Activated CD8-positive, alpha-beta memory T cell treated with anti-CD3 and anti-CD28 coated beads, Interleukin-2, amount 10 ng/mL, durations not matched to agents 7 days and 5 days (primary cell): Measurements from ENCODE around the gene SLC25A26. TPM values are rescaled to one million over a fixed set of nuclear protein-coding genes. Genes with fewer than 3 reads are reported as not detected.

ENCODE experiments used
- ATAC-seq: fragments of 150-1000 bp; cut with Tn5 transposase; one replicate; pipeline ENCODE4 v1.10.0; 2021; ENCODE audit warnings: moderate library complexity
- CTCF ChIA-PET: fragments of 350-600 bp; sonication (Branson Sonifier 250); formaldehyde crosslinking; loops from one replicate; lab custom pipeline; 2021; ENCODE audit warnings: antibody characterized with exemption; lab: Charles Lee
- DNase-seq: peaks from one replicate; pipeline ENCODE4 v3.0.0-alpha.2; 2020
- H3K27ac Mint-ChIP-seq: one replicate; pipeline ENCODE4 v1.8.0; 2021; ENCODE audit warnings: mild to moderate bottlenecking, mixed read lengths
- H3K27me3 Mint-ChIP-seq: one replicate; pipeline ENCODE4 v1.8.0; 2021; ENCODE audit warnings: mixed read lengths
- H3K36me3 Mint-ChIP-seq: one replicate; pipeline ENCODE4 v1.8.0; 2021; ENCODE audit warnings: mild to moderate bottlenecking, mixed read lengths
- H3K4me1 Mint-ChIP-seq: one replicate; pipeline ENCODE4 v1.8.0; 2021; ENCODE audit warnings: mixed read lengths
- H3K4me3 Mint-ChIP-seq: one replicate; pipeline ENCODE4 v1.8.0; 2021; ENCODE audit warnings: mild to moderate bottlenecking, moderate library complexity, mixed read lengths
- H3K9me3 Mint-ChIP-seq: one replicate; pipeline ENCODE4 v1.8.0; 2022; ENCODE audit warnings: low read depth, mixed read lengths
- total RNA-seq, 2 experiments: library from RNA; stranded (reverse); gene quantifications; one replicate each; pipeline ENCODE4 v1.2.3, GENCODE V29; 2021

SLC25A26 gene
- total RNA-seq, 2 experiments from 2014 or later = 14.5 to 15.6 TPM

DNA sequence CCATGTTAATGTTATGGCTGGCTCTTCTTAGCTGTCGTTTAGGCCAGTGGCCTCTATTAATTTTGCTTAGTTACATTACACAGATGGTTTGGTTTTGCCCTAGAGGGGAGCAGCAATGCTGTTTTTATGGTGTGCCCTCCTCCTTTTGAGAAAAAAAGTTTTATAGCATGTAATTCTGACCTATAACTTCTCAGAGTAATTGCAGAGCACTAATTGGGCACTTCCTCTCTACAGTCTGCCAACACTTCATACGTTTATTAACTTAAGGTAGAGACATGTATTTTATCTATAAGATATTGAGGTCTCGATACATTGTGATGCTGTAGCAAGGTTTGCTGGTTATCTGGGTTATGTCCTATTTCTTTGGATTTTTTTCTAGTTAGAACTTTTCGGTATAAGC lies 12.2 kb downstream of the SLC25A26 start:
- CTCF ChIA-PET = no interaction called here
- Mint-ChIP-seq H3K27me3 (no peaks in the 10 kb centered on the region), H3K9me3 (peaks cover 8% of the 10 kb centered on the region), H3K27ac (no peak overlapping the region), H3K4me1 (peaks cover 7% of the 10 kb centered on the region), H3K36me3 (peaks cover 32% of the 10 kb centered on the region), H3K4me3 (no peak overlapping the region)
- DNase-seq = no peak
- no peak for ATAC-seq

DNA sequence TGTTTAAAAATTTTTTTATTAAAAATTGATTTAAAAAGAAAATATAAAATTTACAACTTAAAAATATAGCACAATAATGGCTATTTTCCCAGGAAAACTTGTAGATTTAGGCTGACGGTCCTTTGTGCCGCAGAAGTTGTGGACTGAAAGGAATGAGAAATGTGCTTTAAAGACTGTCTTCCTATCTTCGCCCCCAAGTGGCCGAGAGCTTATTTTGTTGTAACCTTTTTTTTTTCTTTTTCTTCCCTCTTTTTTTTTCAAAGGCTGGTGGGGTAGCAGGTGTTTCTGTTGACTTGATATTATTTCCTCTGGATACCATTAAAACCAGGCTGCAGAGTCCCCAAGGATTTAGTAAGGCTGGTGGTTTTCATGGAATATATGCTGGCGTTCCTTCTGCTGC lies 15.5 kb downstream of the SLC25A26 start:
- Mint-ChIP-seq H3K36me3 (peaks cover 50% of the 10 kb centered on the region), H3K27ac (no peak overlapping the region), H3K4me1 (peaks cover 19% of the 10 kb centered on the region), H3K4me3 (no peak overlapping the region), H3K9me3 (peaks cover 22% of the 10 kb centered on the region), H3K27me3 (no peaks in the 10 kb centered on the region)
- DNase-seq (no peak), ATAC-seq (no peak)
- CTCF ChIA-PET = interaction anchor here (1.0 to 1.6 kb wide), 3 partner anchors 10 to 53 kb away, joined by 3 read pairs; partner anchors contain the start of gene SLC25A26

DNA sequence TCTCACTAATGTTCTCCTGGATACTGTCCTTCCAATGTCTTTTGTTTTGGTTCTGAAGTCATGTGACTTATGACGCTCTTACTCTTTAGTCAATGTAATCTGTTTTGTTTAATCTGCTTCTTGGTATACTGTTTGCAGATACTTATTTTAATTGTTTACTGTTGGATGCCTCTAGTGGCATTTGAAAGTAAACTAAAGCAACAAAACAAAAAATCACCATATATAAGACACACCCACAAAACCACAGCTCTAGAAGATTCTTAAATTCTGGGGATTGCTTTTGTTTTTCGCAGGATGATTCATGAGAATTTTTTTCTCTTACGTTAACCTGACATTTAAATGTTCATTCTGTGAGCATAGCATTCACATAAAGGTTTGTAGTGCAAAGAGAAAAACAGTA lies 16.8 kb downstream of the SLC25A26 start:
- no peak for ATAC-seq
- peaks cover 22% of the 10 kb centered on the region for H3K9me3 Mint-ChIP-seq
- no peak for DNase-seq
- no peak overlapping the region for H3K4me3 Mint-ChIP-seq
- H3K27me3 Mint-ChIP-seq = no peaks in the 10 kb centered on the region
- peaks cover 20% of the 10 kb centered on the region for H3K4me1 Mint-ChIP-seq
- no peak overlapping the region for H3K27ac Mint-ChIP-seq
- peaks cover 54% of the 10 kb centered on the region for H3K36me3 Mint-ChIP-seq
- CTCF ChIA-PET = interaction anchor here (0.9 kb wide), 1 partner anchor 141 kb away, joined by 3 read pairs; no protein-coding TSS in a partner anchor

DNA sequence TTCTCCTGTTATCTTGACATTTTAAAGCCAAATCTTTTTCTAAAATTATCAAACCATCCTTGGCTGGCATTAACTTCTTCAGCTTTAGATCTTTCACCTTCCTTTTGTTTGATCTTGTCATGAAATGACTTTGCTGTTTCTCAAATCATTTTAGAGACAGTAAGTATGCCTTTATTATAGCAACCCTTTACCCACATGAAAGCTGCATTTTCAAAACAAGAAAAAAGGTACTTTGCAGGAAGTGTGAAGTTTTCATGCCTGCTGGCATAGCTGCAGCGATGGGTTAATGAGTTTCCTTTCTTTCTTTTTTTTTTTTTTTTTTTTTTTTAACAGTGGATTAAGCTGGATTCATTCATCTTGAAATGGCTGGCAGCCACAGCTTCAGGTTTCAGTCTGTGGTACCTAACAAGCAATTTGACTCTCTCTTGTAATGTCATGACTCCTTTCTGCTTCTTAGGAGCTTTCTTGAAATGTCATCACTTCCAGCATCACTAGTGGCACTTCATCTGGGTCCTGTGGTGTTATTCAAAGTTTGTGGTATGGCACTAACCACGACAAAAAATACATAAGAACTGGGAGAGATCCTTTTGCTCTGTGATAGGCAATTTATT lies 18.8 kb downstream of the SLC25A26 start:
- H3K4me1 Mint-ChIP-seq = peaks cover 25% of the 10 kb centered on the region
- CTCF ChIA-PET = interaction anchor here (0.7 to 1.0 kb wide), 2 partner anchors 15 to 583 kb away, joined by 3 read pairs; no protein-coding TSS in a partner anchor
- ATAC-seq (peak; percentile 53), DNase-seq (no peak)
- H3K4me3 Mint-ChIP-seq = no peak overlapping the region
- peaks cover 66% of the 10 kb centered on the region for H3K36me3 Mint-ChIP-seq
- no peaks in the 10 kb centered on the region for H3K27me3 Mint-ChIP-seq
- H3K27ac Mint-ChIP-seq = no peak overlapping the region
- H3K9me3 Mint-ChIP-seq = peaks cover 22% of the 10 kb centered on the region

DNA sequence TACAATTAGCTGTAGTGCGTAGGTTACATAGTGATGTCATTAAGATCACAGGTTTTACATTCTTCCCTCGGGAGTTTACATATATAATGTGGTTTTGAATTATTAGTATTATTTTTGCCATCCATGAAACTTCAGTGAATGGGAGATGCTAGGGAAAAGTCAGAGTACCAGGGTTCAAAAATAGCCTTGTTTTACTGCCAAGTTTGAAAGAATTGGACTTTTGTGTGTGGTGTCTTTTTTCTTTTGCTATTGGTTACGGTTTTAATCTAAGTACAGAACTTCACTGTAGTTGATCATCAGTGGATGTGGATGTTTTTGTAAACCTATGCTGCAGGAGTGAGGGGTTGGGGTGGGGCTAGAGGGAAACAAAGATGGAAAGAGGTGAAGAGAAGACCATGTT lies 20.7 kb downstream of the SLC25A26 start:
- Mint-ChIP-seq H3K27me3 (no peaks in the 10 kb centered on the region), H3K4me1 (peaks cover 25% of the 10 kb centered on the region), H3K36me3 (peaks cover 65% of the 10 kb centered on the region), H3K4me3 (no peak overlapping the region), H3K9me3 (peaks cover 17% of the 10 kb centered on the region), H3K27ac (no peak overlapping the region)
- DNase-seq (no peak), ATAC-seq (no peak)
- CTCF ChIA-PET = interaction anchor here (1.6 kb wide), 1 partner anchor 13 kb away, joined by 6 read pairs; no protein-coding TSS in a partner anchor

DNA sequence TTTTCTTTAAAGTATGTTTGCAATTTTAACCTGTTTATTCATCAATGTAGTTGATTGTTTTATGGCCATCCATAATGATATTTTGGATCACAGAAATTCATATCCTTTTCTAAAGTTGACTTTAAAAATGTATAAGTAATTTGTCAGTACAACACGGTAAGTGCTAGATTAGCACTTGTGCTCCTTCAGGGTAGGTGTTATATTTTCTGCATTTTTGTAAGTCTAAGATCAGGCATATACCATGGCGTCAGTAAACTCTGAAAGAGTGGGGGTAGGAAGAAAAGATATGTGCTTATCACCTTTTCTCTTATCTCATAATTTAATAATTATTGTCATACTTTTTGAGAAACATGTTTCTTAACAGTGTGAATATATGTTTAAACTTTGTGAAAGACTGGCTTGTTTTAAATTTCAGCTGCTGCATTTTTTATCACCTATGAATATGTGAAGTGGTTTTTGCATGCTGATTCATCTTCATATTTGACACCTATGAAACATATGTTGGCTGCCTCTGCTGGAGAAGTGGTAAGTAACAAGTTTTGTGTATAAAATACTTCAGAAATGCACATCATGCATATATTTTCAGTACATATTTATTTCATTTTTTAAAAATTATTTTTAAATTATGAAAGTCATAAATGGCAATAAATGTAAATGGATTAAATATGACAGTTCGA lies 22.1 kb downstream of the SLC25A26 start:
- CTCF ChIA-PET = interaction anchor here (0.7 to 1.6 kb wide), 2 partner anchors 11 kb away, joined by 4 to 6 read pairs; no protein-coding TSS in a partner anchor
- Mint-ChIP-seq H3K27ac (no peak overlapping the region), H3K27me3 (no peaks in the 10 kb centered on the region), H3K9me3 (peaks cover 14% of the 10 kb centered on the region), H3K36me3 (peaks cover 53% of the 10 kb centered on the region), H3K4me1 (peaks cover 21% of the 10 kb centered on the region), H3K4me3 (no peak overlapping the region)
- DNase-seq (no peak), ATAC-seq (no peak)

DNA sequence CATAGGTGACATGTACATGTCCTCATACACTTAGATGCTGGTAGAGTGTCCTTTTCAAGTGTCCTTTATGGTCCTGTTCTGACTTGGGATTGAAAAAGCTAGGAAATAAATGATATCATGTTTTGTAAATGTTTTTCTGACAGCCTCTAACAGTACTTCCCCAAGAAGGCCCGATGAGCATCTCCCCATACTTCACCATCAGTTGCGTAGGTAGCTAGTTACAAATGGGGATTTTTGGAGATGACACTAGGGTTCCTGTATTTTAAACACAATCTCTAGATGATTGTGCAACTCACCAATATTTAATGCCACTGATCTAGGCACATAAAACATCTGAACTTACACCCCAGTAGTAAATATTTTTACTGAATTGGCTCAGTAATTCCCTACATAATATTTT lies 27.8 kb downstream of the SLC25A26 start:
- ATAC-seq (no peak), DNase-seq (no peak)
- Mint-ChIP-seq H3K27me3 (no peaks in the 10 kb centered on the region), H3K4me1 (peaks cover 3% of the 10 kb centered on the region), H3K9me3 (no peaks in the 10 kb centered on the region), H3K4me3 (no peak overlapping the region), H3K36me3 (peaks cover 15% of the 10 kb centered on the region), H3K27ac (no peak overlapping the region)
- CTCF ChIA-PET = interaction anchor here (1.4 kb wide), 1 partner anchor 574 kb away, joined by 4 read pairs; no protein-coding TSS in a partner anchor

DNA sequence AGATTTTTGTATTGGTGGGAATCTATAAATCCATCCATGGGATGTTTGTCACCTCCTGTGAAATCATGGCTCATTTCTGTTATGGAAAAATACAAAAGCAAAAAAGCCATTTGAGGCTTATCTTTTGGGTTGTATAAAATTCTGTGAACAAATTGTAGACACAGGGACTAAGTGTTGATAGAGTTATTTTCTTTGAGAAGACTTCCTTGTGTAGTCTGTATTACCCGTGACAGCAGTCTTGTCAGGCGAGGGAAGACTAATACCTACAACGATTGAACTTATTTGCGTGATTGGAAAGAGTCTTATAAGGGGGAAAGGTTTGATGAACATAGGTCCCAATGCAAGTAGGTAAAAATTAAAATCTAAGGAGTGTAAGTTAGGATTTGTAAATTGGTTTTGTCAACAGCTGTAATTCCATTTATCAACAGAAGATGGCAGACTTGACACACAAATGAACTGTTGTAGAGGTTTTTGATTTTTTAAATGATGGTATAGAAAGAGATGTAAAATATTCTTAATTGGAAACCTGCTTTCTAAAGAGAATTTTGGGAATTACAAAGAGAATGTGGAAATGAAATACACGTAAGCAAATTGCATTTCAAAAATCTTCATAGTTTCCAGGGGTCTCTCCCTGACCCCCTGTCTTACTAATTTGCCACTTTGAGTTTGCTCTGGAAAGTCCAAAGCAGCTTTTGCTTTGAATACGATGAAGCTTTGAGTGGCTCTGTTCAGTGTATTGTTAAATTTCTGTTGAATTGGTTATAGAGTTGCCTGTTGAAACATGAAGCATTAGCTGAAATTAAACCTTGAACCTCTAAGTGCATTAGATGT lies 33.2 kb downstream of the SLC25A26 start:
- H3K36me3 Mint-ChIP-seq = peaks cover 1% of the 10 kb centered on the region
- ATAC-seq (no peak), DNase-seq (no peak)

DNA sequence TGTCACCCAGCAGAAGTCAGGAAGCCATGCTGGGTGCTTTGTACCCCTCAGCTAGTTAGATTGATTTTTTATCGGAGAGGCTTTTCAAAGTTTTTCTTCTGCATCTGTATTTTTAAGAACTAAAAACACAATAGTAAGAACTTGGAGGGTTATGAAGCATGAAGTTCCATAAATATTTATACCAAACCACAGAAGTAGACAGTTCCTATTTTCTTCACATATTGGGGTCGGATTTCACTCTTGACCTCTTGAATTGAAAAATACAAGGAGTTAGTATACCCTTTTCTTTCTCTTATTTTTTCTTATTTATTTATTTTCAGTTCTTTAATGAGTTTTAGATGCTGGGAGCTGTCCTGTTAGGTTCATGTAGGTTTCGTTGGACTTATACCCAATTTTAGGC lies 35.1 kb downstream of the SLC25A26 start:
- no peaks in the 10 kb centered on the region for H3K27me3 Mint-ChIP-seq
- no peak for ATAC-seq
- DNase-seq = no peak

More for the DNA sequence above, 33.2 kb downstream of the SLC25A26 start:
- Mint-ChIP-seq H3K9me3 (no peaks in the 10 kb centered on the region), H3K4me1 (peaks cover 2% of the 10 kb centered on the region), H3K4me3 (no peak overlapping the region), H3K27me3 (no peaks in the 10 kb centered on the region), H3K27ac (no peak overlapping the region)
- CTCF ChIA-PET = interaction anchor here (0.6 to 2.7 kb wide), 30 partner anchors 9 to 714 kb away, joined by 3 to 26 read pairs (median 4); no protein-coding TSS in a partner anchor

DNA sequence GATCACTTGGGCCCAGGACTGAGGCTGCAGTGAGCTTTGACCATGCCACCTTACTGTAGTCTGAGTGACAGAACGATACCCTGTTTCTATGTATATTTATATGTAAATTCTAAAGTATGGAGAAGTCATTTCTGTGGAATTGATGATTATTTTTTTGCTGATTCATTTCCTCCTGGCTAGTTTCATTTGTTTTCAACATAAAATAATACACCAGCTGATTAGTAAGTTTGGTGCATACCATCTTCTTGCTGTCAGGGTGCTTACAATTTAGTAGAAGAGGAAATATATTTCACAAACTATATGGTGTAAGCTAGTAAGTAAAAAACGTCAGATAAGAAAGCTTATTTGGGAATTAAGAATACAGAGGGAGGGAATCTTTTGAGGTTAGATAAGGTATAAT lies 36.0 kb downstream of the SLC25A26 start:
- CTCF ChIA-PET = interaction anchor here (0.8 to 1.6 kb wide), 3 partner anchors 28 to 566 kb away, joined by 3 to 4 read pairs (median 4); no protein-coding TSS in a partner anchor
- peaks cover 1% of the 10 kb centered on the region for H3K36me3 Mint-ChIP-seq
- H3K27ac Mint-ChIP-seq = no peak overlapping the region
- peaks cover 2% of the 10 kb centered on the region for H3K4me1 Mint-ChIP-seq
- H3K9me3 Mint-ChIP-seq = no peaks in the 10 kb centered on the region
- ATAC-seq = no peak
- DNase-seq = no peak
- no peak overlapping the region for H3K4me3 Mint-ChIP-seq
- no peaks in the 10 kb centered on the region for H3K27me3 Mint-ChIP-seq

More for the DNA sequence above, 35.1 kb downstream of the SLC25A26 start:
- Mint-ChIP-seq H3K4me3 (no peak overlapping the region), H3K4me1 (peaks cover 2% of the 10 kb centered on the region), H3K36me3 (peaks cover 1% of the 10 kb centered on the region), H3K27ac (no peak overlapping the region), H3K9me3 (no peaks in the 10 kb centered on the region)
- CTCF ChIA-PET = interaction anchor here (0.8 to 1.6 kb wide), 2 partner anchors 89 to 567 kb away, joined by 3 to 4 read pairs; no protein-coding TSS in a partner anchor

DNA sequence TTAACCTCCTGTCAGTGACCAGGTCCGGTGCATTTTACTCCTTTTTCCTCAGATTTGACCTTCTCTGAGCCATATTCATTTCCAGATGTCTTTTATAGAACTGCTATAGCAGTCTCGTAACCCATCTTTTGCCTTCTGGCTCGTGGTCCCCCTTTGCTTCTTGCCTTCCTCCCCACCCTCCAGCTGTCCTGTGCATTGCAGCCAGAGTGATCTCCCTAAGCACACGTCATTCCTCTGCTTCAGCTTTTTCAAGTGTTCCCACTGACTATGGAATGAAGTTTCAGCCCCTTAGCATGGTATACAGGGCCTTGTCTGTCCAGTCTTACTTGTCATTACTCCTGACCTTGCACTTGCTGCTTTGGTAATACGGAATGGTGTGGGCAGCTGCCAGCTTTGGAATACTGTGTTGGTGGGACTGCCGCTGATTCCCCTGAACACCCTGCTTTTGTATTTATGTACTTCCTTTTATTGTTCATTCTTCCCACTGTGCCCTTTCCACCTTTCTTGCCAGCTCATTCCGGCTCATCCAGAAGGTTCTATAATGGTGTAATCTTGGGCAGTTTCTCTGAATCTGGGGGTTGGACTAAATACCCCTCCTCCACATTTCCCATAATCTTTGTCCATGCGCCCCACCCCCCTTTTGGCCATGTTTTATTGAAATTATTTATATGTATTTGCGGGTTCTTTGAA lies 38.9 kb downstream of the SLC25A26 start:
- DNase-seq (no peak), ATAC-seq (no peak)
- Mint-ChIP-seq H3K9me3 (no peaks in the 10 kb centered on the region), H3K36me3 (peaks cover 1% of the 10 kb centered on the region), H3K4me1 (peaks cover 2% of the 10 kb centered on the region), H3K27me3 (no peaks in the 10 kb centered on the region), H3K4me3 (no peak overlapping the region), H3K27ac (no peak overlapping the region)
- CTCF ChIA-PET = no interaction called here

DNA sequence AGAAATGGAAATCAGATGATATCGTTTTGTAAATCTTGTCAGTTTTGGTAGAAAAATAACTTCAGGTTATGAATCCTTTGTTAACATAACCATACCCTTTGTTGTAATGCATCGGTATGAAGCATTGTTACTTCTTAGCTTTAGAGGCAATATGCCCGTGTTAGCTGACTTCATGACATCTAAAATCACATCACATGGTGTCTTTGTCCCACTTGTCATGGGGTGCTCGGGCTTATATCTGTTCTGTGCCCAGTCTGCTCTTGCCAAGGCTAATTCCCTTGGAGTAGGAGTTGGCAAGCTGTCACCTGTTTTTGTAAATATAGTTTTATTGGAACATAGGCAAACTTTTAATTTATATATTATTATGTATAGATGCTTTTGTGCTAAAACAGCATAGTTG lies 39.6 kb downstream of the SLC25A26 start:
- CTCF ChIA-PET = no interaction called here
- no peak overlapping the region for H3K27ac Mint-ChIP-seq

More for the DNA sequence above, 39.6 kb downstream of the SLC25A26 start:
- no peak overlapping the region for H3K4me3 Mint-ChIP-seq
- H3K27me3 Mint-ChIP-seq = no peaks in the 10 kb centered on the region
- H3K36me3 Mint-ChIP-seq = peaks cover 1% of the 10 kb centered on the region
- H3K9me3 Mint-ChIP-seq = no peaks in the 10 kb centered on the region
- no peak for ATAC-seq
- H3K4me1 Mint-ChIP-seq = peaks cover 2% of the 10 kb centered on the region
- no peak for DNase-seq
